K562 (cell line): ENCODE data around the gene AGPAT4. TPM values are rescaled to one million over a fixed set of nuclear protein-coding genes. Genes with fewer than 3 reads are reported as not detected.
A peak's percentile ranks its signal among the peaks of the same experiment; 100 is the strongest.

ENCODE experiments used
- BACH1 ChIP-seq: fragments of 200-800 bp; sonication (Bioruptor generic); IDR thresholded peaks from 2 replicates; pipeline ENCODE4 v1.6.1; 2016; ENCODE audit warnings: missing genetic modification characterization, missing compliant biosample characterization
- BHLHE40 ChIP-seq: IDR thresholded peaks from 2 replicates; pipeline ENCODE4 v1.6.1; 2011; ENCODE audit warnings: low read length, improper control_type of control experiment
- EP400 ChIP-seq: fragments of 450-650 bp; IDR thresholded peaks from 2 replicates; pipeline ENCODE4 v1.6.1; 2017; ENCODE audit warnings: antibody characterized with exemption, mild to moderate bottlenecking, moderate library complexity
- HDAC1 ChIP-seq, 2 experiments: fragments of 450-650 bp; IDR thresholded peaks; 2 replicates each; pipeline ENCODE4 v1.6.1; 2016 to 2017; ENCODE audit warnings: inconsistent platforms in 1 of 2, mild to moderate bottlenecking in 1 of 2, moderate library complexity in 1 of 2
- MEIS2 ChIP-seq: fragments of 450-650 bp; IDR thresholded peaks from 2 replicates; pipeline ENCODE4 v1.6.1; 2014; ENCODE audit warnings: mild to moderate bottlenecking; ENCODE audit not compliant: partially characterized antibody
- PKNOX1 ChIP-seq: fragments of 450-650 bp; IDR thresholded peaks from 2 replicates; pipeline ENCODE4 v1.6.1; 2016
- PML ChIP-seq: IDR thresholded peaks from 2 replicates; pipeline ENCODE4 v1.6.1; 2012; ENCODE audit warnings: low read length, inconsistent platforms
- RAD51 ChIP-seq: fragments of 450-650 bp; IDR thresholded peaks from 2 replicates; pipeline ENCODE4 v1.7.1; 2016; ENCODE audit warnings: low read depth, mild to moderate bottlenecking, borderline replicate concordance
- RCOR1 ChIP-seq, 2 experiments: IDR thresholded peaks; 2 replicates each; pipeline ENCODE4 v1.6.1; 2012; ENCODE audit warnings: low read depth in 2 of 2, low read length in 2 of 2, borderline replicate concordance in 1 of 2, improper control_type of control experiment in 1 of 2
- REST ChIP-seq, 2 experiments: fragments of 450-650 bp; formaldehyde crosslinking in 1 of 2; IDR thresholded peaks; 2 replicates each; pipeline versions ENCODE4 v1.4.0 to v1.6.1; 2014 to 2020; ENCODE audit warnings: mild to moderate bottlenecking in 2 of 2, borderline replicate concordance in 1 of 2, low read depth in 1 of 2
- TAF1 ChIP-seq: IDR thresholded peaks from 2 replicates; pipeline ENCODE4 v1.6.1; 2011; ENCODE audit warnings: mild to moderate bottlenecking, low read length, moderate library complexity; ENCODE audit not compliant: insufficient read depth, control insufficient read depth, severe bottlenecking; ENCODE audit errors: extremely low read depth
- TCF7L2 ChIP-seq: fragments of 150-350 bp; IDR thresholded peaks from 2 replicates; pipeline ENCODE4 v1.6.1; 2016; ENCODE audit warnings: low read depth, mild to moderate bottlenecking, low read length, moderate library complexity
- TRIM24 ChIP-seq, 2 experiments: fragments of 450-650 bp; IDR thresholded peaks; 2 replicates each; pipeline ENCODE4 v1.6.1; 2016
- ZBTB1 ChIP-seq: sonication (generic); formaldehyde crosslinking; IDR thresholded peaks from 2 replicates; pipeline ENCODE4 v1.8.1; 2023; ENCODE audit warnings: missing genetic modification reagents, low read depth, mild to moderate bottlenecking, borderline replicate concordance
- ZFX ChIP-seq: sonication (generic); formaldehyde crosslinking; IDR thresholded peaks from 2 replicates; pipeline ENCODE4 v1.8.0; 2022; ENCODE audit warnings: mild to moderate bottlenecking, missing genetic modification reagents, moderate library complexity
- ZNF41 ChIP-seq: fragments of 250-450 bp; sonication (Bioruptor Pico); conservative IDR thresholded peaks from 2 replicates; pipeline ENCODE4 v1.4.0; 2020; ENCODE audit warnings: mild to moderate bottlenecking
- ZNF766 ChIP-seq: fragments of 200-800 bp; sonication (Bioruptor generic); conservative IDR thresholded peaks from 2 replicates; pipeline ENCODE4 v1.6.1; 2016; ENCODE audit warnings: missing genetic modification characterization, missing compliant biosample characterization
- polyA plus RNA-seq, 8 experiments: library from polyadenylated mRNA; depleted of rRNA in 4 of 8; stranded (reverse) in 5 of 8; unstranded in 3 of 8; fragments of >200 nt; fragmentation: Nextera tagmentation in 2 of 8; fragmentation: Illumina TruSeq in 1 of 8; extraction: Ambion mirVana in 2 of 8; extraction: Trizol in 1 of 8; gene quantifications; 2 replicates each; pipeline versions ENCODE4 v1.2.1 to v1.2.3, GENCODE V29; 2011 to 2014; ENCODE audit warnings: inconsistent platforms in 1 of 8, missing spikeins in 1 of 8
- total RNA-seq, 7 experiments: library from RNA; depleted of rRNA in 6 of 7; stranded (reverse); fragments of >200 nt in 6 of 7; fragmentation: Illumina TruSeq in 2 of 7; extraction: Trizol in 2 of 7; gene quantifications; 2 replicates each; pipeline versions ENCODE4 v1.2.1 to v1.2.3, GENCODE V29; 2011 to 2021; ENCODE audit warnings: low replicate concordance in 1 of 7

The AGPAT4 gene
- total and polyA plus RNA-seq, 9 of the 15 experiments (the other 6 are each of a cell fraction or from before 2014, with no cell fraction given), result 2.2 to 15.0 (median 5.7) TPM

- TF ChIP-seq ZNF766 (no peak), BHLHE40 (peak; percentile 36; the same call in 1 of the 2 replicates), PKNOX1 (0 out of 2 replicates have a peak, but pooled peaks have one; percentile 1), EP400 (peak; percentile 78), ZBTB1 (CRISPR knock-in tag) (no peak), MEIS2 (no peak), ZFX (CRISPR knock-in tag) (peak; percentile 45), ZNF41 (CRISPR knock-in tag) (no peak), TRIM24 (IDR thresholded peaks at IDR 0.05) (peak in 1 of 2 experiments; percentile 30; a peak in 1 of 4 replicates), REST (IDR thresholded peaks at IDR 0.05; ENCODE audit: borderline replicate concordance) (0 out of 2 replicates have a peak, but pooled peaks have one; percentile 14), REST (CRISPR knock-in tag; IDR thresholded peaks at IDR 0.05; ENCODE audit: low read depth) (no peak), RAD51 (no peak), BACH1 (peak; percentile 96), TCF7L2 (no peak), RCOR1 (IDR thresholded peaks at IDR 0.05; ENCODE audit: borderline replicate concordance in 1 of 2, low read depth in 2 of 2, low read length in 2 of 2) (0 out of 4 replicates have a peak, but pooled peaks of 1 of the 2 experiments have one; percentile 49), TAF1 (peak; percentile 41), PML (0 out of 2 replicates have a peak, but pooled peaks have one; percentile 35), HDAC1 (IDR thresholded peaks at IDR 0.05) (peak; percentile 27 to 43; a peak in 2 of 4 replicates)
Measured at GRCh38 chr6:161169696-161170095, 104.2 kb downstream of the AGPAT4 start (continued).
